Raji (cell line): ENCODE measurements around the gene PPID.

Experiments
- POLR2A ChIP-seq: IDR thresholded peaks from 2 replicates; pipeline ENCODE4 v1.6.1; 2011; ENCODE audit warnings: low read depth, low read length, control low read depth; ENCODE audit not compliant: insufficient read depth

PPID gene

GRCh38 chr4:158681629-158682028 is 41.6 kb downstream of the PPID start:
- TF ChIP-seq POLR2A: no peak

- no peak for TF ChIP-seq POLR2A
Observed at GRCh38 chr4:158678767-158679166, 44.4 kb downstream of the PPID start.

GRCh38 chr4:158676076-158676475 is 47.1 kb downstream of the PPID start:
- TF ChIP-seq POLR2A: no peak

- no peak for TF ChIP-seq POLR2A
Observed at GRCh38 chr4:158673633-158674032, 49.6 kb downstream of the PPID start.

GRCh38 chr4:158671915-158672806 is 51.0 kb downstream of the PPID start, which contains the start of gene ETFDH:
ETFDH (plus strand) TSS chr4:158672296; CDS start chr4:158672457, 161 bp downstream.
- no peak; the same call in 1 of the 2 replicates for TF ChIP-seq POLR2A

GRCh38 chr4:158671665-158671914 is 51.6 kb downstream of the PPID start, which contains the start of gene C4orf46:
C4orf46 (minus strand) TSS chr4:158671887; CDS start chr4:158671801, 86 bp downstream.
- peak; percentile 65 for TF ChIP-seq POLR2A

GRCh38 chr4:158670975-158671664 is 52.1 kb downstream of the PPID start:
- no peak for TF ChIP-seq POLR2A

GRCh38 chr4:158669310-158669709 is 53.9 kb downstream of the PPID start:
- no peak for TF ChIP-seq POLR2A

GRCh38 chr4:158667651-158668198 is 55.5 kb downstream of the PPID start:
- no peak for TF ChIP-seq POLR2A

- no peak for TF ChIP-seq POLR2A
Observed at GRCh38 chr4:158666892-158667291, 56.3 kb downstream of the PPID start.

- no peak for TF ChIP-seq POLR2A
Observed at GRCh38 chr4:158664806-158665205, 58.4 kb downstream of the PPID start.
